Upper lobe of left lung (tissue), 6 donors: Measurements from ENCODE around the gene AGO3. TPM values are rescaled to one million over a fixed set of nuclear protein-coding genes. Genes with fewer than 3 reads are reported as not detected.

Experiments
- ATAC-seq, 2 donors: fragments of 200-7000 bp; cut with Tn5 transposase; one replicate each; pipeline ENCODE4 v1.9.1; 2022; ENCODE audit warnings: mild to moderate bottlenecking in 2 of 2, moderate library complexity in 2 of 2; ENCODE audit not compliant: low FRiP score in 2 of 2
- DNase-seq, 2 donors: peaks; one replicate each; pipeline ENCODE4 v3.0.0-alpha.2; 2019 to 2020
- H3K27ac ChIP-seq, 4 donors: fragments of 200-600 bp; sonication (generic); one replicate each; pipeline ENCODE4 v1.5.1; 2016 to 2019
- H3K27me3 ChIP-seq, 4 donors: fragments of 200-600 bp; sonication (generic); one replicate each; pipeline ENCODE4 v1.5.1; 2017 to 2019
- H3K36me3 ChIP-seq, 4 donors: fragments of 200-600 bp; sonication (generic); one replicate each; pipeline ENCODE4 v1.5.1; 2016 to 2019
- H3K4me1 ChIP-seq, 4 donors: fragments of 200-600 bp; sonication (generic); one replicate each; pipeline ENCODE4 v1.5.1; 2018 to 2019
- H3K4me3 ChIP-seq, 4 donors: fragments of 200-600 bp; sonication (generic); one replicate each; pipeline ENCODE4 v1.5.1; 2017 to 2019; ENCODE audit warnings: mild to moderate bottlenecking in 2 of 4, moderate library complexity in 1 of 4
- H3K9me3 ChIP-seq, 4 donors: fragments of 200-600 bp; sonication (generic); one replicate each; pipeline ENCODE4 v1.5.1; 2018 to 2019
- EP300 ChIP-seq, 4 donors: sonication (generic); formaldehyde crosslinking; IDR thresholded peaks; one replicate each; pipeline ENCODE4 v1.5.1; 2017; ENCODE audit warnings: antibody characterized with exemption in 4 of 4, control low read depth in 2 of 4
- POLR2A ChIP-seq, 4 donors: fragments of 450-650 bp; IDR thresholded peaks; one replicate each; pipeline ENCODE4 v1.5.1; 2016 to 2017; ENCODE audit warnings: antibody characterized with exemption in 4 of 4, mild to moderate bottlenecking in 2 of 4
- POLR2AphosphoS5 ChIP-seq, 2 donors: sonication (generic); formaldehyde crosslinking; IDR thresholded peaks; one replicate each; pipeline ENCODE4 v1.5.1; 2017; ENCODE audit warnings: antibody characterized with exemption in 2 of 2
- WGBS, 2 donors: methylation state at CpG; one replicate each; pipeline ENCODE4 v1.1.5; 2017 to 2018; 5-methylcytosine and 5-hydroxymethylcytosine counted together
- total RNA-seq, 6 donors: library from RNA; depleted of rRNA in 4 of 6; stranded (reverse); fragments of >200 nt in 4 of 6; gene quantifications; one replicate each; pipeline versions ENCODE4 v1.1.0 to v1.2.1, GENCODE V29; 2016 to 2021
- TF ChIP-seq, protein P1 (sequence below), 6 experiments: fragments of 450-650 bp in 4 of 6; fragments of 200-600 bp in 2 of 6; sonication (generic) in 2 of 6; IDR thresholded peaks; one replicate each; pipeline ENCODE4 v1.5.1; 2016 to 2019; ENCODE audit warnings: antibody characterized with exemption in 6 of 6
- donor health status: DM: no; HTN: no; CAD: no; lungs with moderate emphysema.
- donor health status: DM: no; HTN: yes; CAD: no; lungs with severe emphysema.

Gene AGO3
- total RNA-seq, 6 donors from 2014 or later = 13.8 to 32.5 (median 29.6) TPM

DNA sequence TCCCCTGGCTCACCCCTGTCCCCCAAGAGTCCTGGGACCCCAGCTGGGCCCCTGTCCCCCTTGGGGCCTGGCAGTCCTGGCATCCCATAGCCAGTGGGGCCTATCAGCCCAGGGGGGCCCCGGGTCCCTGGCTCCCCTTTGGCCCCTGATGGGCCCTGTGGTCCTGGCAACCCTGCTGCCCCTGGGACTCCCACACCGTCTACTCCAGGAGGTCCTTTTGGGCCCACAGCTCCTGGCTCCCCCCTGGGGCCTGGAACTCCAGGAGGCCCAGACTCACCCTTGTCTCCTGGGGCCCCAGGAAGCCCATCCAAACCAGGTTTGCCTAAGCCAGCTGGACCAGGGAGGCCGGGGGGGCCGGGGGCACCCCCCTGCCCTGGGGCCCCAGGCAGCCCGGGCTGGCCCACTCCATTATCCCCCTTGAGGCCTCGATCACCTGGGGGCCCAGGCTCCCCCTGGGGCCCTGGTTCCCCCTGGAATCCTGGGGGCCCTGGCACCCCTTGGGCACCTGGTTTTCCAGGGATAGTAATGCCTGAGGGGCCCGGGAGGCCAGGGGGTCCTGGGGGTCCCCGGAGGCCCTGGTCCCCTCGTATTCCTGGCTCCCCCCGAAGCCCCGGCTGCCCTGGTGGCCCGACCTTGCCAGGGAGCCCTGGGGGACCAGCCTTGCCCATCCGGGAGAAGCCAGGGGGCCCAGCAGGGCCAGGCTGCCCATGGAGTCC, 167.9 kb downstream of the AGO3 start:
- TF ChIP-seq POLR2A (IDR thresholded peaks at IDR 0.05) = no peak
- TF ChIP-seq, protein P1, sequence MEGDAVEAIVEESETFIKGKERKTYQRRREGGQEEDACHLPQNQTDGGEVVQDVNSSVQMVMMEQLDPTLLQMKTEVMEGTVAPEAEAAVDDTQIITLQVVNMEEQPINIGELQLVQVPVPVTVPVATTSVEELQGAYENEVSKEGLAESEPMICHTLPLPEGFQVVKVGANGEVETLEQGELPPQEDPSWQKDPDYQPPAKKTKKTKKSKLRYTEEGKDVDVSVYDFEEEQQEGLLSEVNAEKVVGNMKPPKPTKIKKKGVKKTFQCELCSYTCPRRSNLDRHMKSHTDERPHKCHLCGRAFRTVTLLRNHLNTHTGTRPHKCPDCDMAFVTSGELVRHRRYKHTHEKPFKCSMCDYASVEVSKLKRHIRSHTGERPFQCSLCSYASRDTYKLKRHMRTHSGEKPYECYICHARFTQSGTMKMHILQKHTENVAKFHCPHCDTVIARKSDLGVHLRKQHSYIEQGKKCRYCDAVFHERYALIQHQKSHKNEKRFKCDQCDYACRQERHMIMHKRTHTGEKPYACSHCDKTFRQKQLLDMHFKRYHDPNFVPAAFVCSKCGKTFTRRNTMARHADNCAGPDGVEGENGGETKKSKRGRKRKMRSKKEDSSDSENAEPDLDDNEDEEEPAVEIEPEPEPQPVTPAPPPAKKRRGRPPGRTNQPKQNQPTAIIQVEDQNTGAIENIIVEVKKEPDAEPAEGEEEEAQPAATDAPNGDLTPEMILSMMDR (IDR thresholded peaks at IDR 0.05) = no peak
- no peak for TF ChIP-seq POLR2AphosphoS5 (IDR thresholded peaks at IDR 0.05)
- no peak for TF ChIP-seq EP300 (IDR thresholded peaks at IDR 0.05)
- H3K9me3 ChIP-seq = no peaks in the 10 kb centered on the region
- peak in 1 of 2 donors; percentile 73 for DNase-seq
- H3K4me1 ChIP-seq = peaks cover 7 to 41% (median 27%) of the 10 kb centered on the region in 4 donors
- H3K36me3 ChIP-seq = peaks cover 4 to 22% (median 12%) of the 10 kb centered on the region in 4 donors
- ATAC-seq = no peak
- no peaks in the 10 kb centered on the region for H3K27me3 ChIP-seq
- no peak overlapping the region for H3K27ac ChIP-seq
- H3K4me3 ChIP-seq = no peak overlapping the region
- 73 to 100% methylated on average over 1 to 7 of the region's 13 CpGs for WGBS, 2 donors

DNA sequence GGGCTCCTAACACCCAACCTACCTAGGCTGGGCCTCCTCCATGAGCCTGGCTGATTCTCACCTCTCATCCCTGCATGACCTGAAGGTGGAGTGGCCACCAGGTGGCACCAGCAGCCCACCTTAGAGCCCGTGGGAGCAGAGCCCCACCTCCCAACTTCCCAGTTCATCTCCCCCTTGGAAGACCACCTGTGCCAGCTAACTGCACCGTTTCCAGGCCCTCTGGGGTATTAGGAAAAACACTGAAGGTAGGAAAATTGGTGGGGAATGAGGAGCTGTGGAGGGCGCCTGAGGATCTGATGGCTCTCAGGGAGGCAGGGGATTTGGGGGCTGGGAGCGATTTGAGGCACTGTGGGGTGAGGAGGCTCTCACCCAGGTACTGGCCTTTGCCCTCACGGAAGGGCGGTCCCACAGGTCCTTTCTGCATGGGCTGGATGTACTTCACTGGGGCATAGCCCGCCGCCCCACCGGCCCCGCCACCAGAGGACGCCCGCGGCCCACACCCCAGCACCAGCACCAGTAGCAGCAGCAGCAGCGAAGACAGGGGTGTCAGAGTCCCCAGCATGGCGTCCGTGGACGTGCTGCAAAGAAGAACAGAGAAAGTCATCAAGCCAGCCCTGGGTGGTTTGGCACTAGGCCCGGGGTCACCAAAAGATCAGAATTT, 168.9 kb downstream of the AGO3 start:
- TF ChIP-seq EP300 (IDR thresholded peaks at IDR 0.05) (no peak), POLR2A (IDR thresholded peaks at IDR 0.05) (no peak)
- TF ChIP-seq, protein P1 (IDR thresholded peaks at IDR 0.05) = peak; percentile 80 to 91 (median 84)
- 32 to 38% methylated on average over 8 to 16 of the region's 18 CpGs for WGBS, 2 donors
- DNase-seq = peak; percentile 73 to 90
- Histone ChIP-seq H3K36me3 (peaks cover 0 to 12% (median 2%) of the 10 kb centered on the region in 4 donors), H3K27me3 (no peaks in the 10 kb centered on the region), H3K4me3 (no peak overlapping the region), H3K4me1 (peaks cover 7 to 36% (median 24%) of the 10 kb centered on the region in 4 donors), H3K27ac (no peak overlapping the region), H3K9me3 (no peaks in the 10 kb centered on the region)
- peak; percentile 77 to 86 for ATAC-seq

DNA sequence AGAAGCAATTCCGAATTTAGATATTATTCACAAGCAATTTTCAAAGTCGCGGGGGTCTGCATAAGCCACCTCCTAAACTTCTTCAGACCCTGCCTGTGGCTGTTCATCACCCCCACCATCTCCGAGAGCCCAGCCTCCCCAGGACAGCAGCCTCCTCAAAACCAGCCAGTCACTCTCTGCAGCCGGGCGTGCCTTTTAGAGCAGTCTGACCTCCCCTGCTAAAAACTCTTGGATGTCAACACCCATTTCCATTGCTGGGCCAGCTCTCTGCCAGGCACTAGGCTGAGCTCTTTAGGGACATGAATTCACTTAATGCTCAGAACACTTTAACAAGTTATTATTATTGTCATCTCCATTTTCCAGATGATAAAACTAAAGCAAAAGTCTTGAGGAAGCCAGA, 169.5 kb downstream of the AGO3 start:
- WGBS, 2 donors = 56 to 86% methylated on average over 6 of the region's 6 CpGs
- DNase-seq = no peak
- H3K4me1 ChIP-seq = peaks cover 7 to 31% (median 18%) of the 10 kb centered on the region in 4 donors
- H3K27me3 ChIP-seq = no peaks in the 10 kb centered on the region
- H3K36me3 ChIP-seq = peaks cover 0 to 8% (median 0%) of the 10 kb centered on the region in 4 donors
- ATAC-seq = no peak
- H3K9me3 ChIP-seq = no peaks in the 10 kb centered on the region
- TF ChIP-seq, protein P1 (IDR thresholded peaks at IDR 0.05) = no peak
- TF ChIP-seq POLR2A (IDR thresholded peaks at IDR 0.05) (no peak), EP300 (IDR thresholded peaks at IDR 0.05) (no peak), POLR2AphosphoS5 (IDR thresholded peaks at IDR 0.05) (no peak)
- H3K4me3 ChIP-seq = no peak overlapping the region
- H3K27ac ChIP-seq = no peak overlapping the region

DNA sequence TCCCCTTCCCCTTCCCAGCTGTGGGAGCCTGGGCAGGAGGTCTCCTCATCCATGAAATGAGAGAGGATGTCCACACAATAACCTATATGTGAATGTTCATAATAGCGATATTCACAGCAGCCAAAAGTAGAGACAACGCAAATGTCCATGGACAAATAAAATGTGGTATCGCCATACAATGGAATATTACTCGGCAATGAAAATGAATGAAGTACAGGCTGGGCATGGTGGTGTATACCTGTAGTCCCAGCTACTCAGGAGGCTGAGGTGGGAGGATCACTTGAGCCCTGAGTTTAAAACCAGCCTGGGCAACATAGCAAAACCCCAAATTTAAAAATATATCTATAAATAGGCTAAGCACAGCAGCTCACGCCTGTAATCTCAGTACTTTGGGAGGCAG, 170.6 kb downstream of the AGO3 start:
- no peak for DNase-seq
- no peak for TF ChIP-seq EP300 (IDR thresholded peaks at IDR 0.05)
- TF ChIP-seq, protein P1 (IDR thresholded peaks at IDR 0.05) = no peak
- H3K4me3 ChIP-seq = no peak overlapping the region
- H3K27ac ChIP-seq = no peak overlapping the region
- H3K4me1 ChIP-seq = peaks cover 0 to 19% (median 7%) of the 10 kb centered on the region in 4 donors
- no peaks in the 10 kb centered on the region for H3K27me3 ChIP-seq
- no peaks in the 10 kb centered on the region for H3K9me3 ChIP-seq
- no peak for ATAC-seq
- 93 to 96% methylated on average over 5 of the region's 5 CpGs for WGBS, 2 donors
- no peaks in the 10 kb centered on the region for H3K36me3 ChIP-seq
